ENCODE results near the gene EXOC4.

Gene EXOC4

GRCh38 chr7:133662830-133663229 is 410.0 kb downstream of the EXOC4 start:
- DNase-seq (ENCODE audit: low read depth in 2 of 3, low spot score in 2 of 3) = no peak

- DNase-seq (ENCODE audit: low read depth in 2 of 3, low spot score in 2 of 3) = no peak
Observed at GRCh38 chr7:133664528-133664927, 411.6 kb downstream of the EXOC4 start.

- DNase-seq (ENCODE audit: low read depth in 2 of 3, low spot score in 2 of 3) = no peak
Observed at GRCh38 chr7:133668296-133669060, 415.6 kb downstream of the EXOC4 start.

- DNase-seq (ENCODE audit: low read depth in 2 of 3, low spot score in 2 of 3) = no peak
Observed at GRCh38 chr7:133669061-133669455, 416.2 kb downstream of the EXOC4 start.

- DNase-seq (ENCODE audit: low read depth in 2 of 3, low spot score in 2 of 3) = no peak
Observed at GRCh38 chr7:133670250-133670649, 417.4 kb downstream of the EXOC4 start.

GRCh38 chr7:133672866-133673265 is 420.0 kb downstream of the EXOC4 start:
- no peak for DNase-seq (ENCODE audit: low read depth in 2 of 3, low spot score in 2 of 3)

- DNase-seq (ENCODE audit: low read depth in 2 of 3, low spot score in 2 of 3) = no peak
Observed at GRCh38 chr7:133674079-133674763, 421.3 kb downstream of the EXOC4 start.

- no peak for DNase-seq (ENCODE audit: low read depth in 2 of 3, low spot score in 2 of 3)
Observed at GRCh38 chr7:133675510-133676218, 422.8 kb downstream of the EXOC4 start.

- DNase-seq (ENCODE audit: low read depth in 2 of 3, low spot score in 2 of 3) = no peak
Observed at GRCh38 chr7:133676805-133677370, 424.0 kb downstream of the EXOC4 start.

GRCh38 chr7:133678137-133678814 is 425.4 kb downstream of the EXOC4 start:
- DNase-seq (ENCODE audit: low read depth in 2 of 3, low spot score in 2 of 3) = no peak

GRCh38 chr7:133679977-133680376 is 427.1 kb downstream of the EXOC4 start:
- no peak for DNase-seq (ENCODE audit: low read depth in 2 of 3, low spot score in 2 of 3)

GRCh38 chr7:133681529-133681928 is 428.7 kb downstream of the EXOC4 start:
- DNase-seq (ENCODE audit: low read depth in 2 of 3, low spot score in 2 of 3) = no peak

GRCh38 chr7:133682364-133683181 is 429.7 kb downstream of the EXOC4 start:
- DNase-seq (ENCODE audit: low read depth in 2 of 3, low spot score in 2 of 3) = no peak

- DNase-seq (ENCODE audit: low read depth in 2 of 3, low spot score in 2 of 3) = no peak
Observed at GRCh38 chr7:133683182-133683454, 430.2 kb downstream of the EXOC4 start.

- no peak for DNase-seq (ENCODE audit: low read depth in 2 of 3, low spot score in 2 of 3)
Observed at GRCh38 chr7:133688483-133689239, 435.8 kb downstream of the EXOC4 start.

- no peak for DNase-seq (ENCODE audit: low read depth in 2 of 3, low spot score in 2 of 3)
Observed at GRCh38 chr7:133690740-133691139, 437.9 kb downstream of the EXOC4 start.

GRCh38 chr7:133691727-133692610 is 439.1 kb downstream of the EXOC4 start:
- DNase-seq (ENCODE audit: low read depth in 2 of 3, low spot score in 2 of 3) = no peak

- DNase-seq (ENCODE audit: low read depth in 2 of 3, low spot score in 2 of 3) = no peak
Observed at GRCh38 chr7:133693281-133693680, 440.4 kb downstream of the EXOC4 start.

GRCh38 chr7:133696056-133696455 is 443.2 kb downstream of the EXOC4 start:
- no peak for DNase-seq (ENCODE audit: low read depth in 2 of 3, low spot score in 2 of 3)

All from activated CD8-positive, alpha-beta memory T cell treated with anti-CD3 and anti-CD28 coated beads for 48 hours (primary cell).